PFSK-1 (cell line): Measurements from ENCODE around the gene MZB1.

ENCODE experiments used
- REST ChIP-seq, 2 experiments: IDR thresholded peaks; 2 replicates each; pipeline versions ENCODE4 v1.6.1 to v1.8.0; 2011 to 2012; ENCODE audit warnings: low read depth in 2 of 2, low read length in 2 of 2, control low read depth in 1 of 2, inconsistent platforms in 1 of 2, mild to moderate bottlenecking in 1 of 2, moderate library complexity in 1 of 2; ENCODE audit not compliant: insufficient read depth in 1 of 2
- SIN3A ChIP-seq: IDR thresholded peaks from 2 replicates; pipeline ENCODE4 v1.6.1; 2012; ENCODE audit warnings: mild to moderate bottlenecking, low read length, moderate library complexity, borderline replicate concordance; ENCODE audit not compliant: insufficient read depth

GRCh38 chr5:139383993-139384590 lies 5.6 kb downstream of the MZB1 start:
- TF ChIP-seq SIN3A (no peak), REST (IDR thresholded peaks at IDR 0.05; ENCODE audit: insufficient read depth in 1 of 2, low read depth in 2 of 2, low read length in 2 of 2) (no peak)
